H1 (cell line): Measurements from ENCODE around the gene BIN1. TPM values are rescaled to one million over a fixed set of nuclear protein-coding genes. Genes with fewer than 3 reads are reported as not detected.

Experiments
- CTCF ChIA-PET: fragments of 300-600 bp; sonication (Branson Sonifier 250); formaldehyde crosslinking; loops from one replicate; lab custom pipeline; 2021; ENCODE audit not compliant: partially characterized antibody; lab: Charles Lee
- POLR2A ChIA-PET: fragments of 300-600 bp; sonication (Branson Sonifier 250); formaldehyde crosslinking; loops from one replicate; lab custom pipeline; 2021; ENCODE audit warnings: inconsistent platforms; ENCODE audit not compliant: partially characterized antibody; lab: Charles Lee
- DNase-seq, 2 experiments: peaks; one replicate each; pipeline versions ENCODE4 v3.0.0 to v3.0.0-alpha.2; 2010 to 2022; ENCODE audit warnings: low spot score in 2 of 2, low read depth in 1 of 2, mixed read lengths in 1 of 2
- FAIRE-seq: peaks from 2 replicates; lab custom pipeline; 2011; peaks lifted over from hg19 to GRCh38; lab: Jason Lieb, UNC
- H2AFZ ChIP-seq: 2 replicates; pipeline ENCODE4 v1.8.1; 2012; ENCODE audit warnings: low read length, inconsistent platforms
- H2AK5ac ChIP-seq: 2 replicates; pipeline ENCODE4 v1.6.1; 2013; ENCODE audit warnings: low read depth, low read length
- H2BK120ac ChIP-seq: replicated peaks from 2 replicates; pipeline ENCODE3; 2013; ENCODE audit warnings: low read depth, low read length, inconsistent platforms
- H2BK12ac ChIP-seq: 2 replicates; pipeline ENCODE4 v1.6.1; 2013; ENCODE audit warnings: low read depth, low read length
- H2BK15ac ChIP-seq: 2 replicates; pipeline ENCODE4 v1.6.1; 2013; ENCODE audit warnings: low read length
- H2BK20ac ChIP-seq: 2 replicates; pipeline ENCODE4 v1.6.1; 2013; ENCODE audit warnings: low read length
- H2BK5ac ChIP-seq: 2 replicates; pipeline ENCODE4 v1.6.1; 2013; ENCODE audit warnings: low read depth, low read length
- H3K14ac ChIP-seq: 2 replicates; pipeline ENCODE4 v1.6.1; 2013; ENCODE audit warnings: inconsistent platforms; ENCODE audit not compliant: insufficient read length
- H3K18ac ChIP-seq: 2 replicates; pipeline ENCODE4 v1.6.1; 2013; ENCODE audit warnings: low read length; ENCODE audit errors: extremely low read depth
- H3K23ac ChIP-seq: 2 replicates; pipeline ENCODE4 v1.6.1; 2013; ENCODE audit warnings: inconsistent platforms; ENCODE audit not compliant: insufficient read length
- H3K23me2 ChIP-seq: 2 replicates; pipeline ENCODE4 v1.6.1; 2013; ENCODE audit warnings: low read depth, low read length
- H3K27ac ChIP-seq: 2 replicates; pipeline ENCODE4 v1.6.1; 2011; ENCODE audit warnings: low read depth, low read length, inconsistent platforms
- H3K27me3 ChIP-seq, 4 experiments: replicated peaks in 1 of 4; 1 replicate in 1 of 4; 2 replicates in 3 of 4; pipeline versions ENCODE4 v1.6.1 to v1.8.1; 2011 to 2013; ENCODE audit warnings: low read length in 3 of 4, mild to moderate bottlenecking in 3 of 4, inconsistent platforms in 2 of 4, mixed read lengths in 2 of 4, moderate library complexity in 1 of 4; ENCODE audit not compliant: control insufficient read depth in 3 of 4, insufficient read depth in 3 of 4; ENCODE audit errors: extremely low read depth in 1 of 4
- H3K36me3 ChIP-seq, 4 experiments: 2 replicates each; pipeline versions ENCODE4 v1.6.1 to v1.8.1; 2011 to 2013; ENCODE audit warnings: mild to moderate bottlenecking in 4 of 4, low read length in 3 of 4, moderate library complexity in 2 of 4, control low read depth in 1 of 4, inconsistent platforms in 1 of 4; ENCODE audit not compliant: insufficient read depth in 4 of 4, control insufficient read depth in 2 of 4
- H3K4ac ChIP-seq: replicated peaks from 2 replicates; pipeline ENCODE3; 2013; ENCODE audit warnings: low read length, low read depth, mixed read lengths, inconsistent platforms; ENCODE audit not compliant: insufficient read length
- H3K4me1 ChIP-seq, 4 experiments: replicated peaks in 1 of 4; 1 replicate in 1 of 4; 2 replicates in 3 of 4; pipeline versions ENCODE4 v1.6.1 to v1.8.1; 2011 to 2013; ENCODE audit warnings: low read length in 3 of 4, inconsistent platforms in 2 of 4, mixed read lengths in 1 of 4; ENCODE audit not compliant: insufficient read depth in 4 of 4, control insufficient read depth in 3 of 4
- H3K4me2 ChIP-seq, 2 experiments: 2 replicates each; pipeline versions ENCODE4 v1.6.1 to v1.8.1; 2011 to 2013; ENCODE audit warnings: low read depth in 2 of 2, low read length in 2 of 2, control low read depth in 1 of 2, inconsistent platforms in 1 of 2, mild to moderate bottlenecking in 1 of 2; ENCODE audit not compliant: insufficient read depth in 1 of 2
- H3K4me3 ChIP-seq, 4 experiments: fragments of 200-600, 300-600 bp in 1 of 4; sonication (generic), shearing (Covaris generic), sonication (Bioruptor Twin) in 1 of 4; 2 replicates each; pipeline versions ENCODE4 v1.5.1 to v1.8.1; 2011 to 2016; ENCODE audit warnings: low read length in 4 of 4, low read depth in 3 of 4, control low read depth in 2 of 4, inconsistent platforms in 2 of 4, mild to moderate bottlenecking in 2 of 4, mixed read lengths in 1 of 4, moderate library complexity in 1 of 4; ENCODE audit not compliant: insufficient read depth in 2 of 4; ENCODE audit errors: extremely low read depth in 1 of 4
- H3K56ac ChIP-seq: replicated peaks from 2 replicates; pipeline ENCODE3; 2013; ENCODE audit warnings: low read depth, mild to moderate bottlenecking, mixed read lengths, low read length, inconsistent platforms; ENCODE audit not compliant: insufficient read length
- H3K79me1 ChIP-seq: 2 replicates; pipeline ENCODE4 v1.6.1; 2013; ENCODE audit warnings: low read depth, low read length, control low read depth
- H3K79me2 ChIP-seq, 2 experiments: 2 replicates each; pipeline versions ENCODE4 v1.6.1 to v1.8.1; 2012 to 2013; ENCODE audit warnings: low read length in 2 of 2, mild to moderate bottlenecking in 2 of 2, inconsistent platforms in 1 of 2; ENCODE audit not compliant: insufficient read depth in 2 of 2, control insufficient read depth in 1 of 2
- H3K9ac ChIP-seq, 4 experiments: replicated peaks in 1 of 4; 1 replicate in 1 of 4; 2 replicates in 3 of 4; pipeline versions ENCODE4 v1.6.1 to v1.8.1; 2011 to 2013; ENCODE audit warnings: low read depth in 3 of 4, low read length in 3 of 4, control low read depth in 2 of 4, mild to moderate bottlenecking in 2 of 4, moderate library complexity in 2 of 4, inconsistent platforms in 1 of 4; ENCODE audit errors: extremely low read depth in 1 of 4
- H3K9me3 ChIP-seq, 2 experiments: 2 replicates each; pipeline versions ENCODE4 v1.6.1 to v1.8.1; 2012 to 2013; ENCODE audit warnings: mild to moderate bottlenecking in 2 of 2, moderate library complexity in 2 of 2, control low read depth in 1 of 2, inconsistent platforms in 1 of 2, low read depth in 1 of 2, low read length in 1 of 2, mixed read lengths in 1 of 2; ENCODE audit not compliant: insufficient read depth in 2 of 2
- H4K20me1 ChIP-seq, 2 experiments: replicated peaks in 1 of 2; 2 replicates each; pipeline versions ENCODE3 to v1.8.1; 2011 to 2013; ENCODE audit warnings: inconsistent platforms in 2 of 2, low read length in 2 of 2, mild to moderate bottlenecking in 1 of 2; ENCODE audit not compliant: insufficient read depth in 2 of 2, control insufficient read depth in 1 of 2
- H4K5ac ChIP-seq: 2 replicates; pipeline ENCODE4 v1.6.1; 2013; ENCODE audit warnings: low read length, low read depth, mixed read lengths, inconsistent platforms; ENCODE audit not compliant: insufficient read length
- H4K8ac ChIP-seq: 2 replicates; pipeline ENCODE4 v1.8.0; 2013; ENCODE audit warnings: mild to moderate bottlenecking, moderate library complexity, low read length, inconsistent platforms; ENCODE audit not compliant: insufficient read depth; ENCODE audit errors: extremely low read depth
- H4K91ac ChIP-seq: replicated peaks from 2 replicates; pipeline ENCODE3; 2013; ENCODE audit warnings: low read length, mixed read lengths, inconsistent platforms; ENCODE audit not compliant: insufficient read length
- KDM4A ChIP-seq: IDR thresholded peaks from one replicate; pipeline ENCODE4 v1.7.1; 2012; ENCODE audit warnings: low read depth, mild to moderate bottlenecking, moderate library complexity, low read length, inconsistent platforms; ENCODE audit not compliant: severe bottlenecking
- POU5F1 ChIP-seq: IDR thresholded peaks from 2 replicates; pipeline ENCODE4 v1.6.1; 2011; ENCODE audit warnings: low read depth, mild to moderate bottlenecking, low read length, moderate library complexity
- RFX5 ChIP-seq: IDR thresholded peaks from 2 replicates; pipeline ENCODE4 v1.6.1; 2011; ENCODE audit warnings: low read depth, low read length, improper control_type of control experiment, borderline replicate concordance
- RXRA ChIP-seq: IDR thresholded peaks from 2 replicates; pipeline ENCODE4 v1.6.1; 2011; ENCODE audit warnings: low read depth, mild to moderate bottlenecking, low read length, moderate library complexity; ENCODE audit not compliant: insufficient read depth
- TAF1 ChIP-seq: IDR thresholded peaks from 2 replicates; pipeline ENCODE4 v1.6.1; 2011; ENCODE audit warnings: mild to moderate bottlenecking, low read depth, low read length
- TBP ChIP-seq: IDR thresholded peaks from 2 replicates; pipeline ENCODE4 v1.6.1; 2011; ENCODE audit warnings: low read depth, low read length, improper control_type of control experiment
- WGBS, 2 experiments: shearing (Covaris generic) in 1 of 2; methylation state at CpG; one replicate each; pipeline versions ENCODE4 v1.1.6 to v1.1.7; 2013 to 2015; ENCODE audit warnings: low lambda C conversion rate in 2 of 2, mixed read lengths in 2 of 2, inconsistent platforms in 1 of 2, low coverage in 1 of 2, missing lambda C conversion rate in 1 of 2; ENCODE audit not compliant: insufficient replicate concordance in 2 of 2, insufficient coverage in 1 of 2, insufficient read length in 1 of 2; ENCODE audit errors: extremely low coverage in 1 of 2, missing lambda C conversion rate in 1 of 2; 5-methylcytosine and 5-hydroxymethylcytosine counted together
- polyA plus RNA-seq, 7 experiments: library from polyadenylated mRNA; depleted of rRNA in 3 of 7; stranded (reverse) in 5 of 7; unstranded in 2 of 7; fragments of >200 nt in 5 of 7; fragments of 200-250 nt in 2 of 7; gene quantifications; 1 replicate in 5 of 7; 2 replicates in 1 of 7; 4 replicates in 1 of 7; pipeline versions ENCODE4 v1.2.1 to v1.2.3, GENCODE V29; 2011 to 2013; ENCODE audit warnings: missing spikeins in 2 of 7, mixed read lengths in 2 of 7
- total RNA-seq: library from RNA; stranded (reverse); fragmentation: NEBNext Ultra II Directional; extraction: Animal tissue kit (Norgen Biotek cat#: 25700); gene quantifications from 2 replicates; pipeline ENCODE4 v1.2.1, GENCODE V29; 2021

Gene BIN1
- total and polyA plus RNA-seq, 2 of the 8 experiments (the other 6 are each of a cell fraction or from before 2014, with no cell fraction given), result 23.6 to 35.6 TPM

- ChIA-PET POLR2A (interaction anchor here (1.0 kb wide), 1 partner anchor 19 kb away, joined by 3 read pairs; no protein-coding TSS in a partner anchor), CTCF (interaction anchor here (1.4 kb wide), 2 partner anchors 10 to 58 kb away, joined by 3 to 8 read pairs; no protein-coding TSS in a partner anchor)
- H3K4me1 ChIP-seq, result peaks cover 0 to 4% (median 0%) of the 10 kb centered on the region in 4 experiments; a peak in 2 of 7 replicates
- no peak overlapping the region for H3K18ac ChIP-seq
- no peaks in the 10 kb centered on the region for H3K79me2 ChIP-seq
- no peak overlapping the region for H3K14ac ChIP-seq
- no peak overlapping the region for H4K91ac ChIP-seq
- H3K9me3 ChIP-seq, result no peaks in the 10 kb centered on the region
- FAIRE-seq, result no peak
- no peaks in the 10 kb centered on the region for H3K79me1 ChIP-seq
- WGBS, 2 experiments, result 96% methylated on average over 12 of the region's 25 CpGs; no CpG with 5 or more reads in 1 of the 2 experiments
- H3K4ac ChIP-seq, result no peak overlapping the region
- no peak overlapping the region for H4K5ac ChIP-seq
- no peak overlapping the region for H3K56ac ChIP-seq
- H2AK5ac ChIP-seq, result no peak overlapping the region
- no peak overlapping the region for H2BK12ac ChIP-seq
- no peak overlapping the region for H3K23ac ChIP-seq
- no peaks in the 10 kb centered on the region for H3K27me3 ChIP-seq
- H4K8ac ChIP-seq, result no peak overlapping the region
- no peak overlapping the region for H3K27ac ChIP-seq
- no peak for DNase-seq
- peaks cover 0 to 6% of the 10 kb centered on the region in 2 experiments for H4K20me1 ChIP-seq
- no peak overlapping the region for H3K4me2 ChIP-seq
- no peak overlapping the region for H3K9ac ChIP-seq
- H2BK5ac ChIP-seq, result no peak overlapping the region
- no peak overlapping the region for H2BK15ac ChIP-seq
- no peak for TF ChIP-seq KDM4A
- no peak for TF ChIP-seq TBP
- no peak for TF ChIP-seq TAF1
- no peak for TF ChIP-seq RXRA
- no peak for TF ChIP-seq POU5F1
- TF ChIP-seq RFX5, result no peak
- H3K4me3 ChIP-seq, result no peak overlapping the region
- no peaks in the 10 kb centered on the region for H3K36me3 ChIP-seq
- H2AFZ ChIP-seq, result no peak overlapping the region
- no peak overlapping the region for H2BK120ac ChIP-seq
- H3K23me2 ChIP-seq, result no peaks in the 10 kb centered on the region
- no peak overlapping the region for H2BK20ac ChIP-seq
Observed at GRCh38 chr2:127054996-127055785, 51.8 kb downstream of the BIN1 start.
